HCT116 (cell line): ENCODE results near the gene SEL1L3. TPM values are rescaled to one million over a fixed set of nuclear protein-coding genes. Genes with fewer than 3 reads are reported as not detected.

Source experiments
- total RNA-seq: library from RNA; stranded (reverse); gene quantifications from one replicate; pipeline ENCODE4 v1.2.1, GENCODE V29; 2021; ENCODE audit not compliant: unreplicated experiment

SEL1L3 gene
- total RNA-seq, 1 experiment from 2014 or later: 45.0 TPM

Other genes with a start within 250 kb of the SEL1L3 start
- 2.2 TPM for gene SLC34A2, start 207.1 kb downstream of the SEL1L3 start, total RNA-seq
- gene SMIM20, start 51.2 kb upstream of the SEL1L3 start, total RNA-seq: 36.9 TPM